ENCODE results near the gene ZNF12. TPM values are rescaled to one million over a fixed set of nuclear protein-coding genes. Genes with fewer than 3 reads are reported as not detected.

Gene ZNF12
- polyA plus RNA-seq, 1 donor from 2014 or later = 27.9 TPM

DNA sequence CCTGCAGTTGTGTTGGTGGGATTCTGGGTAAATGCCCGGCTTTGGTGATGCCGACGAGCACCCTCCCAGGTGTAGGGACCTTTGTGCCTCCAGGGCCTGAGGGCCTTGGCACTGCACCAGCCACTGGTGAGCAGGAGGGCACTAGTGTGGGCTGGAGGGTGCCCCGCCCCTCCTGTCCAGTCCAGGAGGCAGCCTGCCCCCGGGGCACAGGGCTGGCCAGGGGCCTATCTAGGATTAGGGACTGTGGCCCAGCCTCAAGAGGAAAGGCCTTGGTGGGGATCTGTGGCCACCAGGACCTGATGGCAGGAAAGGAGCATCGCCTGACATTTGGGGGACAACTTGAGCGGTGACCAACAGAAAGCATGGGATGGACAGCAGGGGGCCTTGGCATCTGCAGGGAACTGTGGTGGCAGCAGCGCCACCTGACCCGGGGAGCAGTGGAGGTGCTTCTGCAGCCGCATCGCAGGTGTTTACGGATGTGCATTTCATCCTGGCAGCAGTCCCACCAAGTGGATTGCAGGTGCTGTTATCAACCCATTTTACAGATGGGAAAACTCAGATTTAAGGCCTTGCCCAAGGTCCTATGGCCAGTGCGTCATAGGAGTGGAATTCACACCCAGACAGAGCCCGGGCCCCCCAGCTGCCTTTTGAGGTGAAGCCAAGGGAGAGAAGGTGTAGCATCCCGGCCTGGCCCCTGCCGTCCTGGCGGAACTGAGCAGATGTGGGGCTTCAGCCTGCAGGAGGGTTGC, 58.5 kb downstream of the ZNF12 start:
- H3K27me3 ChIP-seq (ENCODE audit: insufficient read depth, low read depth, low read length) = no peaks in the 10 kb centered on the region
- no peaks in the 10 kb centered on the region for H3F3A ChIP-seq (ENCODE audit: insufficient read depth, low read length, poor library complexity, severe bottlenecking)
- H3K4me3 ChIP-seq (ENCODE audit: low read length) = no peak overlapping the region
- H3K9me3 ChIP-seq (ENCODE audit: low read length) = peaks cover 6% of the 10 kb centered on the region
- peaks cover 15% of the 10 kb centered on the region for H3K36me3 ChIP-seq (ENCODE audit: insufficient read depth, low read length)
- no peaks in the 10 kb centered on the region for H3K79me2 ChIP-seq (replicated peaks; ENCODE audit: insufficient read depth, low read length)
- H3K9me2 ChIP-seq (ENCODE audit: insufficient read depth, low read length) = no peaks in the 10 kb centered on the region
- TF ChIP-seq MXI1 (conservative IDR thresholded peaks at IDR 0.05; ENCODE audit: poor library complexity, severe bottlenecking) (no peak), REST (IDR thresholded peaks at IDR 0.05; ENCODE audit: borderline replicate concordance) (no peak), TAF1 (IDR thresholded peaks at IDR 0.05; ENCODE audit: low read depth) (no peak), RAD21 (conservative IDR thresholded peaks at IDR 0.05) (no peak), POLR2AphosphoS5 (IDR thresholded peaks at IDR 0.05) (no peak), EZH2 (IDR thresholded peaks at IDR 0.05; ENCODE audit: borderline replicate concordance, insufficient read depth, low read length, poor library complexity, severe bottlenecking) (no peak), CTCF (IDR thresholded peaks at IDR 0.05; ENCODE audit: poor library complexity, severe bottlenecking) (no peak), SMC3 (conservative IDR thresholded peaks at IDR 0.05; ENCODE audit: poor library complexity) (no peak), EP300 (conservative IDR thresholded peaks at IDR 0.05; ENCODE audit: poor library complexity, severe bottlenecking) (no peak)
- no peak overlapping the region for H3K27ac ChIP-seq (ENCODE audit: low read length)
- no peaks in the 10 kb centered on the region for H4K20me1 ChIP-seq (ENCODE audit: insufficient read depth)
- no peak overlapping the region for H2AFZ ChIP-seq (ENCODE audit: low read depth, low read length)
- H3K9ac ChIP-seq (ENCODE audit: low read length) = no peak overlapping the region
- H3K4me2 ChIP-seq (ENCODE audit: low read length) = no peak overlapping the region

DNA sequence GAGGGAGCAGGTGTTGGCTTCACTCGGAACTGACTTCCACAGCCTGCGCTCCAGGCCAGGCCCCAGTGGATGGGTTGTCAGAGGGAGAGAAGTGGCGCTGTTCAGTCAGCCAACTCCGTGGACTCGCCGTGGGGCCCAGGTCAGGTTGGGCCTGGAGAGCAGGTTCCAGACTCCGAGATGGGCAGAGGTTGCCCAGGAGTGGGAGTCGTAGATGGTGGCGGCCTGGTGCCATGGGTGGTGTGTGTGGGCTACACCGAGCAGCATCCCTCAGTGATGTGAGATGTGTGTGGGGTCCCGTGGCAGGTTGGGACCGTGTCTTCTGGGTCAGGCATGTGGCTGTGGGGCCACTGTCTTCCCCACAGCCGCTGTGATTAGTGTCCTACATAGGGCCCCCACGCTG, 59.2 kb downstream of the ZNF12 start:
- H4K20me1 ChIP-seq (ENCODE audit: insufficient read depth) = no peaks in the 10 kb centered on the region
- no peaks in the 10 kb centered on the region for H3K79me2 ChIP-seq (replicated peaks; ENCODE audit: insufficient read depth, low read length)
- no peak overlapping the region for H2AFZ ChIP-seq (ENCODE audit: low read depth, low read length)
- no peaks in the 10 kb centered on the region for H3K9me2 ChIP-seq (ENCODE audit: insufficient read depth, low read length)
- H3K4me2 ChIP-seq (ENCODE audit: low read length) = no peak overlapping the region
- H3K9me3 ChIP-seq (ENCODE audit: low read length) = peaks cover 6% of the 10 kb centered on the region
- TF ChIP-seq MXI1 (conservative IDR thresholded peaks at IDR 0.05; ENCODE audit: poor library complexity, severe bottlenecking) (no peak), TAF1 (IDR thresholded peaks at IDR 0.05; ENCODE audit: low read depth) (no peak), EZH2 (IDR thresholded peaks at IDR 0.05; ENCODE audit: borderline replicate concordance, insufficient read depth, low read length, poor library complexity, severe bottlenecking) (no peak), EP300 (conservative IDR thresholded peaks at IDR 0.05; ENCODE audit: poor library complexity, severe bottlenecking) (no peak), SMC3 (conservative IDR thresholded peaks at IDR 0.05; ENCODE audit: poor library complexity) (no peak), REST (IDR thresholded peaks at IDR 0.05; ENCODE audit: borderline replicate concordance) (no peak), RAD21 (conservative IDR thresholded peaks at IDR 0.05) (no peak), POLR2AphosphoS5 (IDR thresholded peaks at IDR 0.05) (no peak), CTCF (IDR thresholded peaks at IDR 0.05; ENCODE audit: poor library complexity, severe bottlenecking) (no peak)
- H3K27me3 ChIP-seq (ENCODE audit: insufficient read depth, low read depth, low read length) = no peaks in the 10 kb centered on the region
- H3K36me3 ChIP-seq (ENCODE audit: insufficient read depth, low read length) = peaks cover 15% of the 10 kb centered on the region
- no peak overlapping the region for H3K4me3 ChIP-seq (ENCODE audit: low read length)
- H3F3A ChIP-seq (ENCODE audit: insufficient read depth, low read length, poor library complexity, severe bottlenecking) = no peaks in the 10 kb centered on the region
- no peak overlapping the region for H3K9ac ChIP-seq (ENCODE audit: low read length)
- H3K27ac ChIP-seq (ENCODE audit: low read length) = no peak overlapping the region
